SH-SY5Y (cell line): ENCODE results near the gene GDA.

Experiments used
- GATA2 ChIP-seq: IDR thresholded peaks from 2 replicates; pipeline ENCODE4 v1.6.1; 2011; ENCODE audit warnings: mild to moderate bottlenecking, low read depth, low read length
- GATA3 ChIP-seq: IDR thresholded peaks from 2 replicates; pipeline ENCODE4 v1.6.1; 2011; ENCODE audit warnings: low read depth, mild to moderate bottlenecking, low read length, moderate library complexity

- TF ChIP-seq GATA3 (no peak), GATA2 (no peak)
Measured at GRCh38 chr9:72188232-72188631, 39.0 kb downstream of the GDA start.
